Measurements from ENCODE around the gene IZUMO4.

IZUMO4 gene

DNA sequence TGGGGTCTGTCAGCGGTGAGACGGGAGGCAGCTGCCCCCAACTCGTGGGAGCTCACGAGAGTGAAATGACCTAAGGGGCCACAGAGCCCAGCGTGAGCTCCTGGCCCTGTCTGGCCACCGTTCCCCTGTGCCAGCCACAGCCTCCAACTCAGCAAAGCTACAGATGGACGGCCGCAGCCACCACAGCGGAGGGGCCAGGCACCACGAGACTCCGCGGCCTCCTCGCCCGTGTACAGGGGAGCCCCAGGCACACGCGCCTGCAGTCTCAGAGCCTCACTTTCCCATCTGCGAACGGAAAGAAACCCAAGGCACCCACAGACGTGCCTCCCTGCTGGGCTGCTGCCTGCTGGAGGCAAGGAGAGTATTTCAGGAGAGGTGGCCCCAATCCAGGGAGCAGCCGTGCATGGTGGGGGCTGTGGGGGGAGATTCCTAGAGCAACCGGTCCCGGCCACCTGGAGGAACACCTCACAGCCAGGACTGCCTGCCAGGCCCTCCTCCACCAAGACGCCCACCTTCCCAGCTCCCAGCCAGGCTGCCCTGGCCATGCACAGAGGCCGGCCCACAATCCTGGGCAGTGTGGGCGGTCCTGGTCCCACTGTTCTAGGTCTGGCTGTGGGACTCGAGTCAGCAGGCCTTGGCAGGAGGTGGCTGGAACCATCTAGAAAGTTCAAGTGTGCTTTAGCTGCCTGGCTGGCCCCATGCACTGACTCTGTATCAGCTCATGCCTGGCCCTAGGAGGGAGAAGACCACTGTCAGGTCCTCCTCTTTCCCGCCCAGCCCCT is 47.6 kb upstream of the IZUMO4 start:
- POLR2A ChIA-PET = interaction anchor here (0.9 to 1.4 kb wide), 2 partner anchors 11 to 14 kb away, joined by 4 to 10 read pairs; no protein-coding TSS in a partner anchor
- CTCF ChIA-PET = interaction anchor here (0.6 kb wide), 1 partner anchor 104 kb away, joined by 4 read pairs; no protein-coding TSS in a partner anchor
- DNase-seq (ENCODE audit: extremely low spot score) = no peak
- TF ChIP-seq PKNOX1 (IDR thresholded peaks at IDR 0.05) (no peak), SP1 (IDR thresholded peaks at IDR 0.05) (no peak), CTBP1 (IDR thresholded peaks at IDR 0.05; ENCODE audit: borderline replicate concordance) (no peak), L3MBTL2 (conservative IDR thresholded peaks at IDR 0.05) (no peak), FOXK2 (IDR thresholded peaks at IDR 0.05) (no peak), LEF1 (IDR thresholded peaks at IDR 0.05; ENCODE audit: borderline replicate concordance) (no peak), ELF4 (IDR thresholded peaks at IDR 0.05) (no peak), ARNT (IDR thresholded peaks at IDR 0.05) (no peak), HDGF (IDR thresholded peaks at IDR 0.05; ENCODE audit: borderline replicate concordance) (no peak), TARDBP (IDR thresholded peaks at IDR 0.05) (no peak), FOXM1 (IDR thresholded peaks at IDR 0.05; ENCODE audit: borderline replicate concordance) (no peak), BHLHE40 (IDR thresholded peaks at IDR 0.05; ENCODE audit: borderline replicate concordance) (no peak), NFRKB (IDR thresholded peaks at IDR 0.05) (no peak), ZNF384 (IDR thresholded peaks at IDR 0.05) (no peak)

DNA sequence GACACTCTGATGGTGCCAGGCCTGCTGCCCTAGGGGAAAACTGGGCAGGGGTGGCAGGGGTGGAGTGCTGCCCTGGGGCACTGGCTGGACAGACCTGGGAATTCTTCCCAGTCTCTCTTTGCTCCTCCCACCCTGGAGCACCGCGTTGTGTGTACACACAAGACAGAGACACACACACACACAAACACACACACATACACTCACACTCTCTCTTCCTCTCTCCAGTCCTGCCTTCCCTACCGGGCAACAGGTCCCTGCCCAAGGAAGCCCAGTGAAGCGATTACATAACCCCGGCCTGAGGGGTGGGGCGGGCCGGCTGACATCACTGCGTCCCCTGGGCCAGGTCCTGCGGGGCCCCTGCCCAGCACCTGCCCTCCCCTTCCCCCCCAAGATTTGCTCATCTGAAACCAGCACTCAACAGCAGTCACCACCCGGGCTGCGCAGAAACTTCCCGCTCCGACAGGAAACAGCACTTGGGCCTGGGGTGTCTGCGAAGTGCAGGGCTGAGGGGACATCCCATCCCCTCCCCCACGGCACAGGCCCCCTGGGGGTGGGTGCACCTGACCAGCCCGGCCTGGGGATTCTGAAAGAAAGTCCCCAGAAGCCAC is 46.9 kb upstream of the IZUMO4 start:
- ChIA-PET POLR2A (interaction anchor here (0.9 to 1.4 kb wide), 3 partner anchors 10 to 15 kb away, joined by 3 to 10 read pairs (median 4); no protein-coding TSS in a partner anchor), CTCF (interaction anchor here (0.6 kb wide), 2 partner anchors 104 to 208 kb away, joined by 4 to 6 read pairs; no protein-coding TSS in a partner anchor)
- DNase-seq (ENCODE audit: extremely low spot score) = no peak
- no peak for TF ChIP-seq FOXA1 (IDR thresholded peaks at IDR 0.05)
- no peak for TF ChIP-seq L3MBTL2 (conservative IDR thresholded peaks at IDR 0.05)
- TF ChIP-seq ELF4 (IDR thresholded peaks at IDR 0.05) = no peak
- TF ChIP-seq NFRKB (IDR thresholded peaks at IDR 0.05) = no peak
- no peak for TF ChIP-seq TARDBP (IDR thresholded peaks at IDR 0.05)
- TF ChIP-seq SP1 (IDR thresholded peaks at IDR 0.05) = no peak
- TF ChIP-seq HDGF (IDR thresholded peaks at IDR 0.05; ENCODE audit: borderline replicate concordance) = no peak

DNA sequence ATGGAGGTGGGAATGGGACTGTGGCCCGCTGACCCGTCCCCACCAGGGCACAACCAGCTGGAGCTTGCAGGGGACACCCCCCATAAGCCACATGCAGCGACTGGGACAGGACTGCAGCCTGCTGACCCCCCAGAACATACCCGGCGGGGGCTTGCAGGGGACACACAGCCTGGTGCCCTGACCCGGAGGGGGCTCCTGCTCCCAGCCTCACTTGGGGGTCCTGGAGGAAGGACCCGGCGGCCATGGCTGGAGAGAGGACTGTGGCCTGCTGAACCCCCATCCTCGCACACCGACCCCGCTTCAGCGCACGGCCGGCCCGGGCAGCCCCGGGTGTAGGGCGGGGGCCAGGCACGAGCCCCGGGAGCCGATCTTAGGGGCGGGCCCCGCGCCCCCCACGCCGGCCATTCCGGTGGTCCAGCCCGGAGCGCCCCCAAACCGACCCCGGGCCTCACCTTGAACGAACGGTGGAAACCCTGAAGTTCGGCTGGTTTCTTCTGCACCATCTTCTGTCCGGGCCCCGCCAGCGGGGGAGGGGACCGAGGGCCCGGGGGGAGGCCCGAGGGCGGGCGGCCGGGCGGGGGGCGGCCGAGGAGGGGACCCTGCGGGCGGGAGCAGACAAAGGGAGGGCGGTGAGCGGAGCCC is 46.2 kb upstream of the IZUMO4 start:
- ChIA-PET CTCF (interaction anchor here (0.6 kb wide), 1 partner anchor 208 kb away, joined by 6 read pairs; no protein-coding TSS in a partner anchor), POLR2A (interaction anchor here (1.0 kb wide), 1 partner anchor 9 kb away, joined by 3 read pairs; no protein-coding TSS in a partner anchor)
- no peak for DNase-seq (ENCODE audit: extremely low spot score)
- no peak for TF ChIP-seq ZNF384 (IDR thresholded peaks at IDR 0.05)
- no peak for TF ChIP-seq SP1 (IDR thresholded peaks at IDR 0.05)
- no peak for TF ChIP-seq SUZ12 (IDR thresholded peaks at IDR 0.05)
- TF ChIP-seq ARNT (IDR thresholded peaks at IDR 0.05) = no peak
- no peak for TF ChIP-seq LEF1 (IDR thresholded peaks at IDR 0.05; ENCODE audit: borderline replicate concordance)
- TF ChIP-seq BHLHE40 (IDR thresholded peaks at IDR 0.05; ENCODE audit: borderline replicate concordance) = no peak
- TF ChIP-seq PKNOX1 (IDR thresholded peaks at IDR 0.05) = no peak
- no peak for TF ChIP-seq CTBP1 (IDR thresholded peaks at IDR 0.05; ENCODE audit: borderline replicate concordance)
- no peak for TF ChIP-seq HDGF (IDR thresholded peaks at IDR 0.05; ENCODE audit: borderline replicate concordance)
- no peak for TF ChIP-seq NFRKB (IDR thresholded peaks at IDR 0.05)
- no peak for TF ChIP-seq TARDBP (IDR thresholded peaks at IDR 0.05)
- no peak for TF ChIP-seq FOXM1 (IDR thresholded peaks at IDR 0.05; ENCODE audit: borderline replicate concordance)
- no peak for TF ChIP-seq FOXK2 (IDR thresholded peaks at IDR 0.05)
- no peak for TF ChIP-seq L3MBTL2 (conservative IDR thresholded peaks at IDR 0.05)
- TF ChIP-seq FOXA1 (IDR thresholded peaks at IDR 0.05) = no peak

GRCh38 chr19:2050991-2051772 is 45.5 kb upstream of the IZUMO4 start, which contains the start of gene MKNK2:
Gene MKNK2 (minus strand): TSS chr19:2051244. CDS start chr19:2050851, 393 bp downstream.
- ChIA-PET POLR2A (interaction anchor here (0.9 to 3.8 kb wide), 9 partner anchors 8 to 101 kb away, joined by 3 to 33 read pairs (median 5); partner anchors contain the start of gene AP3D1), CTCF (interaction anchor here (1.0 kb wide), 1 partner anchor 19 kb away, joined by 3 read pairs; no protein-coding TSS in a partner anchor)
- TF ChIP-seq L3MBTL2 (conservative IDR thresholded peaks at IDR 0.05) (no peak), ZNF384 (IDR thresholded peaks at IDR 0.05) (no peak), BHLHE40 (IDR thresholded peaks at IDR 0.05; ENCODE audit: borderline replicate concordance) (no peak), FOXK2 (IDR thresholded peaks at IDR 0.05) (no peak), NFRKB (IDR thresholded peaks at IDR 0.05) (no peak), FOXM1 (IDR thresholded peaks at IDR 0.05; ENCODE audit: borderline replicate concordance) (peak; percentile 55; the same call in 1 of the 2 replicates), SUZ12 (IDR thresholded peaks at IDR 0.05) (no peak), HDGF (IDR thresholded peaks at IDR 0.05; ENCODE audit: borderline replicate concordance) (no peak), PKNOX1 (IDR thresholded peaks at IDR 0.05) (no peak), FOXA1 (IDR thresholded peaks at IDR 0.05) (no peak), CTBP1 (IDR thresholded peaks at IDR 0.05; ENCODE audit: borderline replicate concordance) (no peak), ARNT (IDR thresholded peaks at IDR 0.05) (peak; percentile 77), LEF1 (IDR thresholded peaks at IDR 0.05; ENCODE audit: borderline replicate concordance) (peak; percentile 55; the same call in 1 of the 2 replicates)
- DNase-seq (ENCODE audit: extremely low spot score) = peak; percentile 99
